Esophagus squamous epithelium (tissue), 5 donors: ENCODE measurements around the gene TMEM37. TPM values are rescaled to one million over a fixed set of nuclear protein-coding genes. Genes with fewer than 3 reads are reported as not detected.

ENCODE experiments used
- DNase-seq: peaks from one replicate; lab custom pipeline; 2025; lab: John Stamatoyannopoulos, UW
- H3K27ac ChIP-seq, 4 donors: fragments of 200-600 bp; sonication (generic); one replicate each; pipeline ENCODE4 v1.5.1; 2016 to 2019; ENCODE audit warnings: mild to moderate bottlenecking in 1 of 4
- H3K27me3 ChIP-seq, 4 donors: fragments of 200-600 bp; sonication (generic); 1 replicate in 3 of 4; 2 replicates in 1 of 4; pipeline versions ENCODE4 v1.5.1 to v1.6.0; 2017 to 2021; ENCODE audit warnings: antibody characterized with exemption in 1 of 4
- H3K36me3 ChIP-seq, 3 donors: fragments of 200-600 bp; sonication (generic); one replicate each; pipeline ENCODE4 v1.5.1; 2016 to 2019
- H3K4me1 ChIP-seq, 3 donors: fragments of 200-600 bp; sonication (generic); one replicate each; pipeline ENCODE4 v1.5.1; 2017 to 2019
- H3K4me3 ChIP-seq, 4 donors: fragments of 200-600 bp; sonication (generic); 1 replicate in 3 of 4; 2 replicates in 1 of 4; pipeline ENCODE4 v1.5.1; 2016 to 2019; ENCODE audit warnings: mild to moderate bottlenecking in 2 of 4, moderate library complexity in 1 of 4
- H3K9me3 ChIP-seq, 3 donors: fragments of 200-600 bp; sonication (generic); one replicate each; pipeline ENCODE4 v1.5.1; 2016 to 2019
- CTCF ChIP-seq, 6 experiments: fragments of 450-650 bp in 4 of 6; fragments of 200-600 bp in 2 of 6; sonication (generic) in 2 of 6; IDR thresholded peaks; one replicate each; pipeline ENCODE4 v1.5.1; 2016 to 2019; ENCODE audit warnings: antibody characterized with exemption in 6 of 6, mild to moderate bottlenecking in 4 of 6, moderate library complexity in 4 of 6
- POLR2A ChIP-seq, 4 donors: fragments of 450-650 bp; IDR thresholded peaks; one replicate each; pipeline ENCODE4 v1.6.1; 2017; ENCODE audit warnings: antibody characterized with exemption in 4 of 4, mild to moderate bottlenecking in 4 of 4, moderate library complexity in 3 of 4
- whole genome bisulfite sequencing, 2 donors: methylation state at CpG; one replicate each; pipeline ENCODE4 v1.1.5; 2018; 5-methylcytosine and 5-hydroxymethylcytosine counted together
- intact Hi-C: fragments of 100-400 bp; cut with DNase I; formaldehyde crosslinking; loops from one replicate; pipeline ENCODE4 v1.15.0; 2022
- total RNA-seq, 4 donors: library from RNA; depleted of rRNA; stranded (reverse); fragments of >200 nt; gene quantifications; one replicate each; pipeline ENCODE4 v1.1.0, GENCODE V29; 2016
- donor health status: DM: yes; HTN: yes; CAD: no.

The TMEM37 gene
- total RNA-seq, 4 donors from 2014 or later = 2.6 to 11.4 (median 3.8) TPM

GRCh38 chr2:119461811-119462210 is 30.2 kb downstream of the TMEM37 start:
- WGBS, 2 donors = 68 to 86% methylated on average over 5 of the region's 5 CpGs
- no peak for TF ChIP-seq POLR2A (IDR thresholded peaks at IDR 0.05)
- no peak for DNase-seq
- Histone ChIP-seq H3K9me3 (no peaks in the 10 kb centered on the region), H3K36me3 (no peaks in the 10 kb centered on the region), H3K4me3 (no peak overlapping the region), H3K4me1 (no peaks in the 10 kb centered on the region), H3K27me3 (no peaks in the 10 kb centered on the region), H3K27ac (no peak overlapping the region)
- intact Hi-C loops = no loop called here

- Histone ChIP-seq H3K4me1 (no peaks in the 10 kb centered on the region), H3K9me3 (no peaks in the 10 kb centered on the region), H3K27me3 (no peaks in the 10 kb centered on the region), H3K27ac (no peak overlapping the region), H3K4me3 (no peak overlapping the region), H3K36me3 (no peaks in the 10 kb centered on the region)
- 90 to 94% methylated on average over 6 to 7 of the region's 7 CpGs for WGBS, 2 donors
- DNase-seq = no peak
- intact Hi-C loops = no loop called here
- no peak for TF ChIP-seq POLR2A (IDR thresholded peaks at IDR 0.05)
- TF ChIP-seq CTCF (IDR thresholded peaks at IDR 0.05) = no peak
Measured at GRCh38 chr2:119462574-119462973, 30.9 kb downstream of the TMEM37 start.

GRCh38 chr2:119463136-119463535 is 31.5 kb downstream of the TMEM37 start:
- intact Hi-C loops = no loop called here
- no peaks in the 10 kb centered on the region for H3K9me3 ChIP-seq
- WGBS, 2 donors = 38 to 62% methylated on average over 4 of the region's 4 CpGs
- no peak overlapping the region for H3K4me3 ChIP-seq
- no peaks in the 10 kb centered on the region for H3K27me3 ChIP-seq
- no peaks in the 10 kb centered on the region for H3K4me1 ChIP-seq
- DNase-seq = no peak
- no peaks in the 10 kb centered on the region for H3K36me3 ChIP-seq
- TF ChIP-seq CTCF (IDR thresholded peaks at IDR 0.05) (no peak), POLR2A (IDR thresholded peaks at IDR 0.05) (no peak)
- H3K27ac ChIP-seq = no peak overlapping the region

- 94% methylated on average over 7 to 8 of the region's 9 CpGs for WGBS, 2 donors
- DNase-seq = no peak
- Histone ChIP-seq H3K9me3 (no peaks in the 10 kb centered on the region), H3K27me3 (no peaks in the 10 kb centered on the region), H3K36me3 (no peaks in the 10 kb centered on the region), H3K27ac (no peak overlapping the region), H3K4me1 (no peaks in the 10 kb centered on the region), H3K4me3 (no peak overlapping the region)
- intact Hi-C loops = no loop called here
- TF ChIP-seq CTCF (IDR thresholded peaks at IDR 0.05) (no peak), POLR2A (IDR thresholded peaks at IDR 0.05) (no peak)
Measured at GRCh38 chr2:119463990-119464389, 32.3 kb downstream of the TMEM37 start.

GRCh38 chr2:119464981-119465380 is 33.3 kb downstream of the TMEM37 start:
- Histone ChIP-seq H3K27me3 (no peaks in the 10 kb centered on the region), H3K27ac (no peak overlapping the region), H3K36me3 (no peaks in the 10 kb centered on the region), H3K4me3 (no peak overlapping the region), H3K9me3 (no peaks in the 10 kb centered on the region), H3K4me1 (no peaks in the 10 kb centered on the region)
- 89 to 100% methylated on average over 1 of the region's 4 CpGs for WGBS, 2 donors
- intact Hi-C loops = no loop called here
- DNase-seq = no peak
- no peak for TF ChIP-seq CTCF (IDR thresholded peaks at IDR 0.05)
- TF ChIP-seq POLR2A (IDR thresholded peaks at IDR 0.05) = no peak

- no peak for DNase-seq
- Histone ChIP-seq H3K27me3 (no peaks in the 10 kb centered on the region), H3K4me3 (no peak overlapping the region), H3K27ac (no peak overlapping the region), H3K9me3 (no peaks in the 10 kb centered on the region), H3K4me1 (no peaks in the 10 kb centered on the region), H3K36me3 (no peaks in the 10 kb centered on the region)
- intact Hi-C loops = no loop called here
- 85 to 100% methylated on average over 5 to 9 of the region's 11 CpGs for whole genome bisulfite sequencing, 2 donors
- TF ChIP-seq CTCF (IDR thresholded peaks at IDR 0.05) (no peak), POLR2A (IDR thresholded peaks at IDR 0.05) (no peak)
Measured at GRCh38 chr2:119465687-119466086, 34.0 kb downstream of the TMEM37 start.
